Omental fat pad (tissue), 4 donors: Measurements from ENCODE around the gene CEP70. TPM values are rescaled to one million over a fixed set of nuclear protein-coding genes. Genes with fewer than 3 reads are reported as not detected.
A peak's percentile ranks its signal among the peaks of the same experiment; 100 is the strongest.

ENCODE experiments used
- ATAC-seq: fragments of 150-250 bp; one replicate; pipeline ENCODE4 v1.9.1; 2016; ENCODE audit warnings: mild to moderate bottlenecking, moderate library complexity; ENCODE audit not compliant: low FRiP score
- DNase-seq: peaks from one replicate; pipeline ENCODE4 v3.0.0-alpha.2; 2019; ENCODE audit warnings: low spot score
- CTCF ChIP-seq, 3 donors: fragments of 450-650 bp; IDR thresholded peaks; one replicate each; pipeline ENCODE4 v1.5.1; 2016 to 2017; ENCODE audit warnings: antibody characterized with exemption in 3 of 3, mild to moderate bottlenecking in 3 of 3, moderate library complexity in 2 of 3
- total RNA-seq, 4 donors: library from RNA; depleted of rRNA; stranded (reverse); fragments of >200 nt; gene quantifications; one replicate each; pipeline ENCODE4 v1.1.0, GENCODE V29; 2016

CEP70 gene
- total RNA-seq = 10 to 100 TPM; 10.6 to 15.4 (median 13.8) TPM

- DNase-seq (peak; percentile 88), ATAC-seq (peak; percentile 99)
- peak in 2 of 3 donors; percentile 60 to 78 for TF ChIP-seq CTCF (IDR thresholded peaks at IDR 0.05)
Measured at GRCh38 chr3:138594150-138594934, at the start of gene CEP70. CEP70 (minus strand) TSS chr3:138594260; CDS start chr3:138572927, 21,333 bp downstream.

- TF ChIP-seq CTCF (IDR thresholded peaks at IDR 0.05) = no peak
- ATAC-seq (no peak), DNase-seq (no peak)
Measured at GRCh38 chr3:138642927-138643253, 48.8 kb upstream of the CEP70 start.

GRCh38 chr3:138642226-138642926 is 48.3 kb upstream of the CEP70 start:
- no peak for TF ChIP-seq CTCF (IDR thresholded peaks at IDR 0.05)
- ATAC-seq (no peak), DNase-seq (no peak)

- TF ChIP-seq CTCF (IDR thresholded peaks at IDR 0.05) = no peak
- ATAC-seq (no peak), DNase-seq (no peak)
Measured at GRCh38 chr3:138640537-138640936, 46.5 kb upstream of the CEP70 start.

- DNase-seq = no peak
- no peak for TF ChIP-seq CTCF (IDR thresholded peaks at IDR 0.05)
- ATAC-seq = no peak
Measured at GRCh38 chr3:138638641-138639040, 44.6 kb upstream of the CEP70 start.

- DNase-seq = no peak
- no peak for TF ChIP-seq CTCF (IDR thresholded peaks at IDR 0.05)
- ATAC-seq = no peak
Measured at GRCh38 chr3:138629526-138629925, 35.5 kb upstream of the CEP70 start.
